HG03196 (cell line): ENCODE data around the gene CELF2.
"Not testable (repeated sequence)": the region's sequence is repeated elsewhere in the genome, so short reads cannot be mapped to it uniquely, and the experiment has no call there.

Experiments used
- ATAC-seq: cut with Tn5 transposase; IDR thresholded peaks from one replicate; pipeline ENCODE4 v1.9.1; 2021; ENCODE audit not compliant: unreplicated experiment

CELF2 gene

GRCh38 chr10:11120711-11121110 lies 103.0 kb downstream of the CELF2 start:
- no peak for ATAC-seq

- not testable (repeated sequence) for ATAC-seq
Observed at GRCh38 chr10:11123892-11124291, 106.2 kb downstream of the CELF2 start.

- ATAC-seq = no peak
Observed at GRCh38 chr10:11125004-11125403, 107.3 kb downstream of the CELF2 start.

GRCh38 chr10:11127017-11127416 lies 109.3 kb downstream of the CELF2 start:
- not testable (repeated sequence) for ATAC-seq

- ATAC-seq = no peak
Observed at GRCh38 chr10:11131112-11131639, 113.5 kb downstream of the CELF2 start.

GRCh38 chr10:11134411-11134810 lies 116.7 kb downstream of the CELF2 start:
- no peak for ATAC-seq

GRCh38 chr10:11135709-11136108 lies 118.0 kb downstream of the CELF2 start:
- ATAC-seq = no peak

- no peak for ATAC-seq
Observed at GRCh38 chr10:11138314-11139033, 120.8 kb downstream of the CELF2 start.

- ATAC-seq = no peak
Observed at GRCh38 chr10:11140963-11141362, 123.3 kb downstream of the CELF2 start.

- no peak for ATAC-seq
Observed at GRCh38 chr10:11141571-11142091, 124.0 kb downstream of the CELF2 start.

- ATAC-seq = no peak
Observed at GRCh38 chr10:11142777-11143176, 125.1 kb downstream of the CELF2 start.

GRCh38 chr10:11143242-11143641 lies 125.6 kb downstream of the CELF2 start:
- no peak for ATAC-seq

- ATAC-seq = peak; percentile 9
Observed at GRCh38 chr10:11144626-11145494, 127.2 kb downstream of the CELF2 start.

- ATAC-seq = peak; percentile 75
Observed at GRCh38 chr10:11145495-11145855, 127.8 kb downstream of the CELF2 start.

- ATAC-seq = no peak
Observed at GRCh38 chr10:11146402-11147171, 128.9 kb downstream of the CELF2 start.

GRCh38 chr10:11147722-11148121 lies 130.1 kb downstream of the CELF2 start:
- ATAC-seq = no peak

- no peak for ATAC-seq
Observed at GRCh38 chr10:11148142-11149028, 130.7 kb downstream of the CELF2 start.

GRCh38 chr10:11149807-11150141 lies 132.1 kb downstream of the CELF2 start:
- ATAC-seq = no peak

- no peak for ATAC-seq
Observed at GRCh38 chr10:11150231-11150731, 132.6 kb downstream of the CELF2 start.

- ATAC-seq = no peak
Observed at GRCh38 chr10:11150879-11151415, 133.3 kb downstream of the CELF2 start.
